AG09319 (cell line): Measurements from ENCODE around the gene AFF1.
"Not testable (repeated sequence)": the region's sequence is repeated elsewhere in the genome, so short reads cannot be mapped to it uniquely, and the experiment has no call there.

Experiments
- DNase-seq: peaks from one replicate; pipeline ENCODE4 v3.0.0-alpha.2; 2010; ENCODE audit warnings: low read depth; ENCODE audit errors: extremely low read depth
- TF ChIP-seq, protein P1 (sequence below): IDR thresholded peaks from 2 replicates; pipeline ENCODE4 v1.5.1; 2011; ENCODE audit warnings: low read depth, mild to moderate bottlenecking, inconsistent platforms, low read length, moderate library complexity

AFF1 gene

DNA sequence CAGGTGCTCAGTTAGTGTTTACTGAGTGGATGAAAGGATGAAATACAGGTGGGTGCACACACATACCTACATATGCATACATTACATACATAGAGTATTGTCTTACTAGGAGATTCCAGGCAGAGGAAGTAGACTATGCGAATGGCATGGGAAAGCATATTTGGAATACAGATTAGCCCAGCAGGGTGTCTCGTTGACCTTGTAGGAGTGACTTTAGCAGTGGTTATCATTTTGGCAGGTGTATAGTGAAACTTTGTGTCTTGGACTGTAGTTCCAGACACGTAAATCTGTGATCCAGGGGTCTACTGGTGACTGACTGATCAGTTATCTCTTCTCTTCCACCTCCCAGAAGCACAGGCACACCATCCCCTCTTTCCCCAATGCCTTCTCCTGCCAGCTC lies 199.3 kb downstream of the AFF1 start:
- no peak for DNase-seq
- TF ChIP-seq, protein P1, sequence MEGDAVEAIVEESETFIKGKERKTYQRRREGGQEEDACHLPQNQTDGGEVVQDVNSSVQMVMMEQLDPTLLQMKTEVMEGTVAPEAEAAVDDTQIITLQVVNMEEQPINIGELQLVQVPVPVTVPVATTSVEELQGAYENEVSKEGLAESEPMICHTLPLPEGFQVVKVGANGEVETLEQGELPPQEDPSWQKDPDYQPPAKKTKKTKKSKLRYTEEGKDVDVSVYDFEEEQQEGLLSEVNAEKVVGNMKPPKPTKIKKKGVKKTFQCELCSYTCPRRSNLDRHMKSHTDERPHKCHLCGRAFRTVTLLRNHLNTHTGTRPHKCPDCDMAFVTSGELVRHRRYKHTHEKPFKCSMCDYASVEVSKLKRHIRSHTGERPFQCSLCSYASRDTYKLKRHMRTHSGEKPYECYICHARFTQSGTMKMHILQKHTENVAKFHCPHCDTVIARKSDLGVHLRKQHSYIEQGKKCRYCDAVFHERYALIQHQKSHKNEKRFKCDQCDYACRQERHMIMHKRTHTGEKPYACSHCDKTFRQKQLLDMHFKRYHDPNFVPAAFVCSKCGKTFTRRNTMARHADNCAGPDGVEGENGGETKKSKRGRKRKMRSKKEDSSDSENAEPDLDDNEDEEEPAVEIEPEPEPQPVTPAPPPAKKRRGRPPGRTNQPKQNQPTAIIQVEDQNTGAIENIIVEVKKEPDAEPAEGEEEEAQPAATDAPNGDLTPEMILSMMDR = no peak

- TF ChIP-seq, protein P1 = no peak
- no peak for DNase-seq
Observed at GRCh38 chr4:87141428-87141827, 206.6 kb downstream of the AFF1 start.

GRCh38 chr4:87144356-87144755 lies 209.5 kb downstream of the AFF1 start:
- DNase-seq = no peak
- TF ChIP-seq, protein P1 = no peak

- DNase-seq = not testable (repeated sequence)
Observed at GRCh38 chr4:87145934-87146333, 211.1 kb downstream of the AFF1 start.

GRCh38 chr4:87147116-87147515 lies 212.3 kb downstream of the AFF1 start:
- no peak for DNase-seq
- TF ChIP-seq, protein P1 = no peak

DNA sequence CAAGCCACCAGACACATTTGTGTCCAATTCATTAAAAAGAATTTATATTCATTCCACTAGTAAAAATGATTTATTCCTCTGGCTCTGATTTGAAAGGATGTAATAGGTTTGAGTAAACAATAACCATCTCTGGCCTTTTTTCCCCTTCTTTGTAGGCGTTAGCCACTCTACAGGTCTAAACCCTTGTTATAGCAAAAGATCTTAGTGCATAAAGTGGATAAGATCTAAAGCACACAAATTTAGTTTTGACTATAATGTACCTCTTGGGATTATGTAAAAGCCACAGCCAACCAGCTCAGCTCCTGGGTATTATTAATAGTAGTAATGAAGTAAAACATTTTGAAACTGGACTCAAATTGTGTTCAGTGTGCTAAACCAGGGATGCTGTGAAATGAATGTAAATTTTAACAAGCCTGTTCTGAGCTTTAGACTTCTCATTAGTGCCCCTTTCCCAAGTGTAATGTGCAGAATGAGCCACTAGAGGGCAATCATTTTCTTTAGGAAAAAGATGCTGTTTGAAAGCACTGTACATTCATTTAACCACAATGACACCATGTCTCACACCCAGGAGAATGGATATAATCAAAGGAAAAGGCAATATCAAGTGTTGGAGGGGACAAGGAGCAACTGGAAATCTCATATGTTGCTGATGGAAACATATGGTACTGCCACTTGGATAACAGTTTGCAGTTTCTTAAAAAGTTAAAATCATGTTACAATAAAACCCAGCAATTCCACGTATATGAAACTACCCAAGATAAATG lies 215.9 kb downstream of the AFF1 start:
- DNase-seq = peak; percentile 37
- TF ChIP-seq, protein P1 = peak; percentile 78

DNA sequence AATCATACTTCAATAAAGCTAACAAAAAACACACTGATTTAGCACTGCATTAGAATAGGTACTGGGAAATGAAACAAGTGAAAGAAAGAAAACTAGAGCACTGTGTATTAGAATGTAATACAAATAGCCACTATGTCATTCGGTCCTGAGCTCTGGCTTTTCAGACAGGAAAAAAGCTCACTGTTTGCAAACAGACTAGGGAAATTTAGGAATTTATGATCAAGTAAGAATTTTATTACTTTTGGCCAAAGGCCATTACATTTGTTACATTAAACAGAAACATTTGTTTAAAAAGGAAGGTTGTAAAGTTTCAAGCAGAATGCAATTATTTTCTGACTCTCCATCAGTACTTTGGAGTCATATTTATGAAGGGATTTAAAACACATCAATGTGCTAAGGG lies 216.9 kb downstream of the AFF1 start:
- DNase-seq = no peak
- TF ChIP-seq, protein P1 = no peak
